ENCODE results near the gene ATP2A3.

ATP2A3 gene

DNA sequence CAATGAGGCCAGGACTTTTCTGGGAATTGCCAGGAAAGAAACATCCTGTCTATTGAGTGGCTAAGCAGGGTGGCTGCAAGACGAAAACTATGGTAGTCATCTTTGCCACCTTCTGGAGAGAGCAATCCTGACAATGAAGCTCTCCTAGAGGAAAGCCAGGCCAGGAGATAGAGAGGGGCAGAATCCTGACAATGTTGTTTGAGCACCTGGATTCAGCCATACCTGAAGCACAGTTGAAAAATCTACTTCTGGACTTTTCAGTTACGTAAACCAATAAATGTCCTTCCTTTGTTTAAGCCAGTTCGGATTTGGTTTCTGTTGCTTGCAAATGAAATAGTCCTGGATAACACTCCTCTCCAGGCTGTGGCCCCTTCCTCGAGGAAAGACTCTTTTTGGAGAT, 57.4 kb downstream of the ATP2A3 start:
- DNase-seq = no peak

GRCh38 chr17:3905017-3905520, 59.2 kb downstream of the ATP2A3 start:
- DNase-seq = no peak

DNA sequence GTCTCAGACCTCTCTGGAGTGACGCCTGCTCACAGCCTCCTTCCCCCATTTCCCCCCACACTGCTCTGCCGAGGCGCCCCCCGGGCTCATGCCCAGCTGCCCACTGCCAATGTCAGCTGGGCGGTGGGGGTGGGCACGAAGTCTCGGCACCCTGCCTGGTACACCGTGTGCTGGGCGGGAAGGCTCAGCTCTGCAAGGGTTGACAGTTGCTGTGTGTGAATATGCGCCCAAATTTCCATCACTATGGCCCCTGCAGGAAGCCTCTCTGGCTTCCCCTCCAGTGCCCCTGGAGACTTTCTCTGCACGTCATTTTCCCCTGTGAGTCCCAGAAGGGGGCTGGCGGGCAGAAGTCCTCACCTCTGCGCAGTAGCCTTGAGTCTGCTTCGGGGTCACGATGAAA, 59.7 kb downstream of the ATP2A3 start:
- DNase-seq = no peak

DNA sequence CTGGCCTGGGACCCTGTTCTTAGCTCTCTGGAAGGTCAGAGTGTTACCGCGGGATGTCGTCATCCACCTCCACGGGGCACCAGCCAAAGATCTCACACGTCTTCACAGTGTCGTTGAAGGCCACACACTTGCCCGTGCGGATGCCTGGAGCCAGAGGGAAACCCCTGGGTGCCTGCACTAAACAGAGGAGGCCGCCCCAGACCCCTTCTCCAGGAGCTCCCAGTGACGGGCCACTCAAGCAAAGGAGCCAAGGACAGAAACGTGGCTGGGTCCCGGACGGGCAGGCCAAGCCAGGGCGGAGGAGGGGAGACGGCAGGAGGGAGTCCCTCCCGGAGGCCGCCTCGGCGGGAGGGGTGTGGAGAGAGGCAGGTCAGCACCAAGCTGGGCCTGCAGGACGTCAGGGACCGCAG, 60.4 kb downstream of the ATP2A3 start:
- DNase-seq = no peak

GRCh38 chr17:3903051-3903825, 61.0 kb downstream of the ATP2A3 start:
- DNase-seq = no peak

DNA sequence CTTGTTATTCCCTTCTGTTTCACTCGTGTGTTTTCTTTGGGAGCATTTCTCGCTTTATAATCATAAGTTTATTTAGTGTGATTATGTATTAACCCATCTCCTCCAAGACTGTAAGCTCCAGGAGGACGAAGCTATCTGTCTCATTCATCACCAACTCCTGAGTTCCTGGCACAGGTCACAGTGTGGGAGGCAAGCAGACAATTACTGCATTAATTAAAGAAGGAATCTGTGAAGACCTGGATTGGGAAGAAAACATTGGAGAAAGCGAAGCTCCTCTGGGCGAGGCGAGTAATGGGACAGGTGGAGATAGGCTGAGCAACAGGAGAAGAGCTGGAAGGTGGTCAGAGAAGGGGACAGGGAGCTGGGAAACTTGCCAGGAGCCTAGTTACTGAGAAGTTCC, 63.6 kb downstream of the ATP2A3 start:
- no peak for DNase-seq

DNA sequence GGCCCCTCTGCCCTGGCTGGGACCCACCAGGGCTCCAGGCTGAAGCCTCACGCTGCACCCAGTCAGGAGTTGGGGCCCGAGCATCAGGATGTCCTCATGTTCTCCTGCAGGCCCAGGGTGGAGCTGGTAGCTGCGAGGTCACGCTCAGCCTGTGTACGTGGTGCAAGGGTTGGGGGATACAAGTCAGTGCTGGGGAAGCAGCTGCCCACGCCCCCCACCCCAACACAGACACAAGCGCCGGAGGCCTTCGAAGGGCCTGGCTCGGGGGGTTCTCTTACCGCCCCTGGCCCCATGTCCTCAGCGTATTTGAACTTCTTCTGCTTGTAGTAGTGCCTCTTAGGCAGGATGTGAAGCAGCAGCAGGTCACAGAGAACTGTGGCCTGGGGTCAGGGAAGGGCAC, 66.5 kb downstream of the ATP2A3 start:
- no peak for DNase-seq

- no peak for DNase-seq
Measured at GRCh38 chr17:3896968-3897235, 67.3 kb downstream of the ATP2A3 start.

GRCh38 chr17:3896108-3896967, 67.9 kb downstream of the ATP2A3 start:
- no peak for DNase-seq

DNA sequence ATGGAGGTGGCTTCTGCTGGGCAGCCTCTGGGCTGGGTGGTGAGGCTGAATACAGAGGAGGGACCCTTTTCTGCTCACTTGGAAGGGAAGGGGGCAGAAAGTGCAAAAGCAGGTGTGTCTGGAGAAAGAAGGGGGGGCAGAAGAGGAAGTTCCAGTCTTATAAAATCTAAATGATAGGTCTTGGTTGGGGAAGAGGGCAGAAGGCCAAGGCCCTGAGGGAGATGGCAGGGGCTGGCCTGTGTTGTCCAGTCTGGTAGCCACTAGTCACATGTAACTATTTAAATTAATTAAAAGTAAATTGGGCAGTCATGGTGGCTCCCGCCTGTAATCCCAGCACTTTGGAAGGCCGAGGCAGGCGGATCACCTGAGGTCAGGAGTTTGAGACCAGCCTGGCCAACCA, 68.9 kb downstream of the ATP2A3 start:
- no peak for DNase-seq

- no peak for DNase-seq
Measured at GRCh38 chr17:3894911-3895343, 69.3 kb downstream of the ATP2A3 start.

GRCh38 chr17:3894188-3894587, 70.0 kb downstream of the ATP2A3 start:
- no peak for DNase-seq

DNA sequence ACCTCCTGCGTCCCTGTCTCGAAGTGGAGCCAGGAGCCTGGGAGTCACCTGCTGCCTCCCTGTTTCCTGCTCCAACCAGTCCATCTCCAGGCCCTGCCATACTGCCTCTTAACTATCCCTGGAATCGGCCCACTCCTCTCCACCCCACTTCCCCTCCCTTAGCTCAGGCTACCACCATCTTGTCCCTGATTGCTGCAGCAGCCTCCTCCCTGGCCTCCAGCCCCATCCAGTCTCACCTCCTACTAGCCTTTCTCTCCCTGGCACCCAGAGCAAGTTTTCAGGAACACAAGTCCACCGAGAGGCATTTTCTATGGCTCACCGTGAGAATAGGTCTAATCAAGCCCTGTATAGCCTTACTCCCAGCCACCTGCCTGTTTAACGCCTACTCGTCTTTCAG, 70.5 kb downstream of the ATP2A3 start:
- DNase-seq = no peak

DNA sequence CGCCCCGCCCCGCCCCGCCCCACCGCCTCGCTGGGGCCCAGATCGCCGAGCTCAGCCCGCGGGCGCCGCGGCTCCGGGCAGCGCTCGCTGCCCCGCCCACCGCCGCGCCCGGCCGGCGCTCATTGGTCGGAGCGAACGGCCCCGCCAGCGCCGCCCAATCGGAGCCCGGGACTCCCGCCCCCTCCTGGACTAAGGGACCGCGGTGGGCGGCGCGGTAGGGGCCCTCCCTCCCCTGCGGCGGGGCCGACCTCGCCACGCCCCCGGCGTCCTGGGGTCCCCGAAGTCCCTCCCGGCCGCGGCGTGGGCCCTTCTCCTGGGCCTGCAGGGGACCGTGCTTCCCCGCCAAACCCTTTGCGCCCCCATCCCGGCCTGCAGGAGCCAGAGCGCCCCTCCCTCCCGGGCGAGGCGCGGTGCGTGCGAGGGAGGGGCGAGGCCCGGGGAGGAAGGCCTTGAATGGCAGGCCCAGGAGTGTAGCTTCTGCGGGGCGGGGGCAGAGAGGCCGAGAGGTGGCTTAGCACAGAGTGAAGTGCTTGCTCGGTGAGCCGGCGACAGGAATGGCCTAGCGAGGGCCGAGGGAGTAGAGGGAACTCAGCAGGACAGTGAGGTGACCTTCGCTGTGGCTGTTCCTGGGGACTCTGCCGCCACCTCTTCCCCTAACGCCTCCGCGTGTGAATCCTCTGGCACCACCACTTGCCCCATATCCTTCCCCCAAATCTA, 71.1 kb downstream of the ATP2A3 start, which contains the start of gene CAMKK1:
Gene CAMKK1 (minus strand): TSS at position 51 of the 717 bp plus-strand sequence. CDS start 7,366 bp downstream, outside the sequence.
- peak; percentile 88 for DNase-seq

GRCh38 chr17:3892095-3892998, 71.9 kb downstream of the ATP2A3 start:
- DNase-seq = peak; percentile 88

DNA sequence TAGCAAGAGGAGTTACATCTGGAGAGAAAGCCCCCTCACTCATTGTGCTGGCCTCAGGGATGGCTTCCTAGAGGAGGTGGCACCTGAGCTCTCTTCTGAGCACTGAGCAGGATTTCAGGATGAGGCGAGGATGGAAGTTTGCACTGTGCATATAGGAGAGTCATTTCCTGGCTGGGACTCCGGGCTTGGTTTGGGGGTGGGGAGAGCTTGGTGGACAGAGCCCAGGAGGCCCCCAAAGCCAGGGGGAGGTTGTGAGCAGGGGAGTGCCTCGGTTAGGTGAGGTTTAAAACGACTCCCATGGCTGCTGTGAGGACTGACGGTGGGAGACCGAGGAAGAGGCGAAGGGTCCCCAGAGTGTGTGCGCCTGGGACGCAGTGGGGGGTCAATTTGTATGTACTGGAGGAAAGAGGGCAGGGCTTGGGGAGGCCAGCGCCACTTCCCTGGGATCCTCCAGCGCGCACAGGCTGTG, 72.6 kb downstream of the ATP2A3 start:
- no peak for DNase-seq

DNA sequence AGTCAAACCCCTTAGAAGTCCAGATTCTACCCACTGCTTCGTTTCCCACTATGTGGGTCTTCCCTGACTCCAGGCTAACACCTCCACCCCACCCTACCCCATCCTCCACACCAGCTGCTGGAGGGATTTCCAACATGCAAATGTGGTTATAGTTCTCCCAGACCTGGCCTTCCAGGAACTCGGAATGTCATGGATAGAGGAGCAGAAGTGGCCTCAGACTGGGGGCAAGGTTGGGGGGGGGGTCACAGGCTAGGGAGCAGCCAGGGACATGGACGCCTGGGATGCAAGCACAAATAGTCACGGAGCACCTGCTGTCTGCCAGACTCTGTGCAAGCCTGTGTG, 73.4 kb downstream of the ATP2A3 start:
- no peak for DNase-seq

- no peak for DNase-seq
Measured at GRCh38 chr17:3890082-3890877, 74.0 kb downstream of the ATP2A3 start.

DNA sequence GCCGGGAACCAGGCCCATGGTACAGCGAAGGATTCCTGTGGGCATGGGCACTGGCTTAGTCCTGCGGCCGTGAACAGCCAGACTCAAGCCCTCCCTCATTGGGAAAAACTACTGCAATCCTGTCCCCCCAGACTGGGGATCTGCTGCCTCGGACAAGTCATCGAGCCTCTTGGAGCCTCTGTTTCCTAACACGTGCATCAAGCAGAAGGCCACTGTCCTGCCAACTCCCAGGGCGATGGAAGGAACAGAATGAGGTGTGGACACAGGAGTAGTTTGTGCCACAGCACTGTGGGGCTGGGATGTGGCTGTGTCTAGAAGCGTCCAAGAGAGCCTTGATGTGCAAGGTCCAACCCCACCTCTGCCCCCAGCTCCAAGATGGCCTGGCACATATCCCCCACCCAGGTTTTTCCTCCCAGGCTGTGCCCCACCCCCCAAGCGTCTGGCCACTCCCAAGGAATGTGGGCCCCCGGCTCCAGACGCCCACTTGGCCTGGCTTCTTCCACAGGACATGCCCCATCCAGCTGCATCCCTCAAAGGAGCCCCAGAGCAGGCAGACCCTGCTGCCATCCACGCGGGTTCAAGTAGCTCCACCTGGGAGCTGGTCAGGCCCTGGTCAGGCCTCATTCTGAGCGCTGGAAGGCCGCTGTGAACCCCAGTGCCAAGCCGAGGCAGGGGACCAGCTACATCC, 74.8 kb downstream of the ATP2A3 start:
- DNase-seq = no peak

GRCh38 chr17:3888343-3889171, 75.7 kb downstream of the ATP2A3 start:
- DNase-seq = no peak
